ENCODE results near the gene SH2D3C.

DNA sequence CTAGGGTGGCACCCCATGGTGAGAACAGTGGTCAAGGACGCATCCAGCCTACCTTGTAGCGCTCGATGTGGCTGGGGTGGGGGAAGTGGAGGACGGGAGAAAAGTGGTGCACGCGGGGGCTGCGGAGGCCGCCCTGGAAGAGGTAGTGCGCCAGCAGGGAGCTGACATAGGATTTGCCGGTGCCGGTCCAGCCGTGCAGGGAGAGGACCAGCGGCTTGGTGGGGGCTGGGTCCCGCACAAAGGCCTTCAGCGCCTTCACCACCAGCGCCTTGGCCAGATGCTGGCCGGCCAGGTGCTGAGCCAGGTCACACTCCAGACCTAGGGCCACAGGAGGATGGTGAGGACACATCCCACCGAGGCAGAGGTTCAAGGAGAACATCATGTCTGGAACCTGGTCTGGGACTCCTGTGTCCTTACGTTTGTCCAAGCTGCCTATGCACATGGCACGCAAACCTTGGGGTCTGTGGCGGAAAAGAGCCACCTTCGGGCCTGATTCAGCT is 44.2 kb downstream of the SH2D3C start:
- TF ChIP-seq CTCF (IDR thresholded peaks at IDR 0.05; ENCODE audit: low read length) (no peak; the same call in 1 of the 2 replicates), EZH2 (IDR thresholded peaks at IDR 0.05; ENCODE audit: borderline replicate concordance, low read length) (no peak)

Data from OCI-LY1 (cell line).